Activated CD8-positive, alpha-beta memory T cell treated with anti-CD3 and anti-CD28 coated beads for 4 hours (primary cell): Measurements from ENCODE around the gene RTRAF.
A peak's percentile ranks its signal among the peaks of the same experiment; 100 is the strongest.

Experiments
- DNase-seq, 2 donors: peaks; one replicate each; pipeline ENCODE4 v3.0.0-alpha.2; 2020; ENCODE audit warnings: low read depth in 2 of 2

The RTRAF gene

DNA sequence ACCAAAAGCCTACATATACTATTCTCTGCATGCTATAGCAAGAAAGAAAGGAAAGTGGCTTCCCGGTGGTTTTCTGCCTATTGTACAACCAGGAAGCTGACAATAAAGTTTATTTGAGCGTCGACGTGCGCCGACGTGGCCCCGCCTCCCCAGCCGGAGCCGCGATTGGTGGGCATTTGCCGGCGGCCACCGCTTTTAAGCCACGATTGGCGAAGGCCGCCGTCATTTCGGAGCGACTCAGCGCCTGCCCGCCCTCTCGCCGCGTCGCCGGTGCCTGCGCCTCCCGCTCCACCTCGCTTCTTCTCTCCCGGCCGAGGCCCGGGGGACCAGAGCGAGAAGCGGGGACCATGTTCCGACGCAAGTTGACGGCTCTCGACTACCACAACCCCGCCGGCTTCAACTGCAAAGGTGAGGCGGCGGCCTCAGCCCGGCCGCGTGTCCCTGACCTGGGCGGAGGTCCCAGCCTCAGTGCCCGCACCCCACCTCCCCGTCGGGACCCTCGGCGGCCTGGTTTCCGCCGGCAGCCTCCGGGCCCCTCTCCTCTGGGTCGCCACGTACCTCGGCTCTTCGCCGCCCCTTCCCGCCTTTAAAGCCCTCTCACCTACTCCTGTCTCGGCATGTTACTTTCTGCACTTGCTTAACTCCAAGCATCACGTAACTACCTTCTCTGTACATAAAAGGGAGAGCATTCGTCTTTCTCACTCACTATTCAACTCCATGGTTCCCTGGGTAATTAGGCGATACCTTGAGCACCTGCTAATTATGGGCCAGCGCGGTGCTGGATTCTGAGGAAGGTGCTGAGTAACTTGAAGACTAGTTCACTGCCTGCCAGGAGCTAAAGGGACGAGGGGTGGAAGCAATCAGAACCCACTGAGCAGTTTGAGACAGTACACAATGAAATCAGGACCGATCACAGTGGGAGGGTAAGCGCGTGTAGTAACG, at the start of gene RTRAF:
TSS of gene RTRAF (plus strand) at position 254 of the 942 bp plus-strand sequence. CDS start at position 348, 94 bp downstream.
- DNase-seq: peak; percentile 80 to 82

- no peak for DNase-seq
These were observed 49.5 kb upstream of the RTRAF start for GRCh38 chr14:51939755-51940301.

DNA sequence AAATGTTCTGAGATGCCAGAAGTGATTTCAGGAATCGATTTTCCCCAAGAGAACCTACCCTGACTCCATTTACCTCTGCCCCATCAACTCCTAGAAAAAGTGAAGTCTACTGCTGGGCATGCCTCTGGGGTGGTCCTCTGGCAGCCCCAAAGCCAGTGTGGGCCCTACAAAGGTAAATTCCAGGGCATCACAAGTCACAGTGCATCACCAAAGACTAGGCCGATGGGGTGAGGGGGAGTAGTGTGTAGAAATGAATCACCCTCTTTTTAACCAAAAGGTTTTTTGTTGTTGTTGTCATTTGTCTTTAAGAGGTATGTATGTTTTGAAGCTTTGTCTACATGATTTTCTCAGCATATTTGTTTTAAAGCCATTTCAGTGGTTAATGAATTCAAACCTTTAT, 46.4 kb upstream of the RTRAF start:
- DNase-seq: no peak

GRCh38 chr14:51950007-51950406, 39.3 kb upstream of the RTRAF start:
- no peak for DNase-seq

DNA sequence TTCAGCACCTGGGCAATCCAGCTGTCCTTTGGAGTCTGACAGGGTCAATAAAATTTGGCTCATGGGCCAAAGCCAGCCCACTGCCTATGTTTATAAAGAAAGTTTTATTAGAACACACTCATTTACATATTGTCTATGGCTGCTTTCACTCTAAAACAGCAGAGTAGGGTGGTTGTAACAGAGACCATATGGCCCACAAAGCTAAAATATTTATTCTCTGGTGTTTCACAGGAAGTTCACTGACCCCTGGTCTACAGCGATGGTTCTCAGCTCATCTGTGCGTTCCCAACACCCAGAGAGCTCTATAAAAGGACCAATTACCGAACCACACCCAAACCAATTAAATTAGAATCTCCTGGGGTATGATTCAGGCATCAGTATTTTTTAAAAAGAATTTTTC, 37.7 kb upstream of the RTRAF start:
- DNase-seq: no peak

GRCh38 chr14:51954031-51954430, 35.3 kb upstream of the RTRAF start:
- DNase-seq: no peak

- DNase-seq: no peak
These were observed 34.7 kb upstream of the RTRAF start for GRCh38 chr14:51954657-51955056.

GRCh38 chr14:51957950-51958349, 31.4 kb upstream of the RTRAF start:
- no peak for DNase-seq

DNA sequence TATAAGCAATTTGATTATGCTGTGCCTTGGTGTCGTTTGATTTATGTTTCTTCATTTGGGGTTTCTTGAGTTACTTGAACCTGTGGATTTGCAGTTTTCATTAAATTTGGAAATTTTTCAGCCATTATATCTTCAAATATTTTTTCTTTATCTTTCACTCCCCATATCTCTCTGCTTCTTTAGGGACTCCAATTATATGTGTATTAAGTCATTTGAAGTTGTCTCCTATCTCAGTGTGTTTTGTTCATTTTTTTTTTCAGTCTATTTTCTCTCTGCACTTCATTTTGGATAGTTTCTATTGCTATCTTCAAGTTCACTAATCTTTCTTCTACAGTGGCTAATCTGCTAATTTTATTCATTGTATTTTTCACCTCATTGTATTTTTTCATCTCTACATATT, 29.4 kb upstream of the RTRAF start:
- DNase-seq: no peak

- DNase-seq: no peak
These were observed 28.5 kb upstream of the RTRAF start for GRCh38 chr14:51960866-51961265.

GRCh38 chr14:51962711-51963110, 26.6 kb upstream of the RTRAF start:
- DNase-seq: no peak

- no peak for DNase-seq
These were observed 26.1 kb upstream of the RTRAF start for GRCh38 chr14:51963286-51963685.

DNA sequence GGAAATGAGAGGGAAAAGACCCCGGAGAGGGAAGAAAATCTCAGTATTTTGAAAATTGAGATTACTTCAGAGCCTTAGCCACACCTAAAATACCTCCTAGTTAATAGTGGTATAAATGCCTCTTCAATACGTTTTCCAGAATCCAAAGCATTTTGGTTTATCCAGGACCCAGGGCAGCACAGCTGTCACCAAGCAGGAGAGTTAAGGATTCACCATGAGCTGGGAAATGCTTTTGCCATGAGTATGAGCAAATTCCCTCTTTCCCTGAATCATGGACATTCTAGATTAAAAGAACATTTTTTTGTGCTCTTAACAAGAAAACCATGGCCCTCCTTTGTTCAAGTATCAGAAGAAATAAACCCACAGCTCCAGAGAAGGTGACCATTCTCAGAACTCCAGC, 21.8 kb upstream of the RTRAF start:
- DNase-seq: no peak

DNA sequence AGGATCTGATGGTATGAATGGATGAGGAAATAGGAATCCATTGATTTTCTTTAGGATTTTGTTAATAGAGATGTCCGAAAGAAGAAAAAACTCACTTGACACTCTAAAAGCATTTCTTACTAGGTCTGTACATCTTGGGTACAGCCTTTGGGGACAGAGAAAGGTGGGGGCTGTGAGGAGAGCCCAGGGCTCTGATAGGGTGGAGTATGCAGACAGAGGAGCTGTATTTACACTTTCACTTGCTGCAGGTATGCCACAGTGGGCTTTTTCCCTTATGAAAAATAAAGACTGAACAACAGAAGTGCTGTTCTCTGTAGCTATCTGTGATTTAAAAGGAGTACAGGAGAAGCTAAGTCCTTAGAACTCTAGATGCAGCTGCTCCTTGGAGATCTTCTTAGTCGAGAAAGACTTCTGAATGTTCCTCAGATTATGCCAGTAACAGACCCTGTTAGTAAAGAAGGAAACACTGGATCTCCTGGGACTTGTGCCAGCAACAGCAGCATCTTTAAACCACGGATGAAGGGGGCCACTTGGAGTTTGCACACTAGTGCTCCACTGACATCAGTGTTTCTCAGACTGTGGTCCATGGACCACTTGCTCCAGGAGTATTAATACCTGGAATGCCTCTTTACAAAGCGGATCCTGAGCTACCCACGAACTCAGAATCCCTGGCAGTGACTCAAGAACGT, 19.4 kb upstream of the RTRAF start:
- DNase-seq: no peak

DNA sequence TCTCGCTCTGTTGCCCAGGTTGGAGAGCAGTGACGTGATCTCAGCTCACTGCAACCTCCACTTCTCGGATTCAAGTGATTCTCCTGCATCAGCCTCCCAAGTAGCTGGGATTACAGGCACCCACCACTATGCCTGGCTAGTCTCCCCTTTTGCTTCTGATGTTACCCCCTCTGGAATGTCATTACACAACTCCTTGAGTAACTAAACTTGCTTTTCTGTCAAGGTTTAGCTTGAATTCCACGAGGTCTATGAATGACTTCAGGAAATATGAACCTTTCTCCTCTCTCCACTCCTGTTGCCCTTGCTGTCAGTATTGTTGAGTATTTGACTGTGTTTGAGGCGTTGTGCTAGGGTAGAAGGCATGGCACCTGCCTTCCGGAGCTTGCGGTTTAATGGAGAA, 16.8 kb upstream of the RTRAF start:
- DNase-seq: no peak

GRCh38 chr14:51977075-51977474, 12.3 kb upstream of the RTRAF start:
- DNase-seq: no peak

GRCh38 chr14:51978681-51979085, 10.7 kb upstream of the RTRAF start:
- no peak for DNase-seq

- peak; percentile 65 to 75 for DNase-seq
These were observed 10.1 kb upstream of the RTRAF start for GRCh38 chr14:51979088-51979709.

DNA sequence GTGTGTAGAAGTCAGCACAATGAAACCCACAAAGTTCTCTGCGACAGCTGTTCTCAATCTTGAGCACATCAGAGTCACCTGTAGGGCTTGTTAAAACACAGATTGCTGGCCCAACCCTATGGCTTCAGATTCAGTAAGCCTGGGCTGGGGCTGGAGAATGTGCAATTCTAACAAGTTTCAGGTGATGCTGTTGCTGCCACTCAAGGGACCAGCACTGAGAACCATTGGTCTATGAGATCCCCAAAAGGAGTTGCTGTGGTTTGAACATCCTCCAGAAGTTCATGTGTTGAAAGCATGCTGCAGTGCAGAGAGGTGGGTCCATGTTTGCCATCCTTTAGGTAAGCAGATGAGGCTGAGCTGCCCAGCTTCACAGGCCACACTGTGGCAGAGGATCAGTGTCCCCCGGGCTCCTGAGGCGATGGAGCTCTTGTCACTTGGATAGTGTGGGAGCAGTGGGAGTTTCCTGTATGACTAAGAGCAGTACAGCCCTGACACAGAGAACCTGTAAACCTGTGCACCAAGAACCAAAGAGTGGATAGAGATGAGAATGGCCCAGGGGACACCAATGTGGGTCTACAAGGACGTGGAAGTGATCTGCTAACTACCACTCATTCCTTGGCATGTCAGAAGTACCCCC, 8.0 kb upstream of the RTRAF start:
- no peak for DNase-seq

DNA sequence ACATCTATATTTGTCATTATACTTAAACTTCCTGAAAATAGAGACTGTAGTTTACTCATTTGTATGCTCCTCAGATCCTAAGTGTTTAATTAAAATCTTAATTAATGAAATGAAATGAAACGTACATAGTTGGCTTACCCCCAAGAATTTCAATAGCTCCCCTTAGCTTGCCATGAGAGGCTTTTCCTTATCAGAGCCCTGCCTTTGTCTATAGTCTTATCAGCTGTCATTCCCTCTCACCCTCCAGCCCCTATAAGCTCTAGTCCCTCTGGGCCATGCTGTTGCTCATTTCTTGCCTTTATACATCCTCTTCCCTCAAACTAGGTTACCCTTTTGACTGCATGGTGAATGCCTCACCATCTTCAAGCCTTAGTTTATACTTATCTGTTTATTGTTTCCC, 1.1 kb upstream of the RTRAF start:
- no peak for DNase-seq

- DNase-seq: no peak
These were observed 1.1 kb downstream of the RTRAF start for GRCh38 chr14:51990488-51990887.
